AG04450 (cell line): ENCODE measurements around the gene NOXRED1. TPM values are rescaled to one million over a fixed set of nuclear protein-coding genes. Genes with fewer than 3 reads are reported as not detected.

Experiments used
- CTCF ChIA-PET: fragments of 300-600, 350-600 bp; formaldehyde crosslinking; extraction: SDS; loops from one replicate; lab custom pipeline; 2022; ENCODE audit warnings: antibody characterized with exemption, inconsistent platforms; lab: Charles Lee
- POLR2A ChIA-PET: fragments of 350-600 bp; formaldehyde crosslinking; extraction: SDS; loops from one replicate; lab custom pipeline; 2021; ENCODE audit warnings: antibody characterized with exemption, inconsistent platforms; lab: Yijun Ruan, JAX
- DNase-seq: peaks from one replicate; pipeline ENCODE4 v3.0.0-alpha.2; 2011; ENCODE audit warnings: low read depth, low spot score
- H3K27ac ChIP-seq: one replicate; pipeline ENCODE4 v1.5.1; 2012; ENCODE audit warnings: low read depth, low read length, control low read depth
- H3K27me3 ChIP-seq: one replicate; pipeline ENCODE4 v1.6.0; 2012; ENCODE audit warnings: low read length; ENCODE audit not compliant: control insufficient read depth, insufficient read depth
- H3K4me3 ChIP-seq: 2 replicates; pipeline ENCODE4 v1.5.1; 2011; ENCODE audit warnings: mild to moderate bottlenecking, low read depth, low read length, control low read depth
- H3K9me3 ChIP-seq: 2 replicates; pipeline ENCODE4 v1.5.1; 2012; ENCODE audit warnings: low read length; ENCODE audit not compliant: control insufficient read depth, insufficient read depth
- polyA minus RNA-seq: library from RNA; depleted of rRNA, polyadenylated mRNA; stranded (reverse); fragments of >200 nt; gene quantifications from 2 replicates; pipeline ENCODE4 v1.2.3, GENCODE V29; 2011; rRNA and poly(A)+ RNA removed
- polyA plus RNA-seq: library from polyadenylated mRNA; depleted of rRNA; stranded (reverse); fragments of >200 nt; gene quantifications from 2 replicates; pipeline ENCODE4 v1.2.3, GENCODE V29; 2011; rRNA removed
- TF ChIP-seq, protein P1 (sequence below): IDR thresholded peaks from 2 replicates; pipeline ENCODE4 v1.5.1; 2011; ENCODE audit warnings: low read depth, low read length, control low read depth, inconsistent platforms

The NOXRED1 gene, protein sequence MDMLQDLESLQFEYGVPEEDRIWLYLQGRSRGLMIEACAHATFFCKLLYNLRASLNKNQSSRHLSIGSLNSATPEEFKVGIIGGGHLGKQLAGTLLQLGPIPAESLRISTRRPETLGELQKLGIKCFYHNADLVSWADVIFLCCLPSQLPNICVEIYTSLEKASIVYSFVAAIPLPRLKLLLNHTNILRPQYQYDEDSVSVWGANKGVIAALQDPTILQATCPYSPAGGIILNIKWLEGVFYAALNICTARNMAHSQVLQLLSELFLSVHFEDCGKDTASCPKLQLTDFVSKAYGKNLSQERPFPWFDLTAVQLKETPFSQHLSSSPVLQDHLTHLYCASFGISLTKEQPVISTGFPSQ
- polyA plus RNA-seq (0.10 and 0.16 TPM in 2 replicates), polyA minus RNA-seq (0.23 and 0.35 TPM in 2 replicates)

DNA sequence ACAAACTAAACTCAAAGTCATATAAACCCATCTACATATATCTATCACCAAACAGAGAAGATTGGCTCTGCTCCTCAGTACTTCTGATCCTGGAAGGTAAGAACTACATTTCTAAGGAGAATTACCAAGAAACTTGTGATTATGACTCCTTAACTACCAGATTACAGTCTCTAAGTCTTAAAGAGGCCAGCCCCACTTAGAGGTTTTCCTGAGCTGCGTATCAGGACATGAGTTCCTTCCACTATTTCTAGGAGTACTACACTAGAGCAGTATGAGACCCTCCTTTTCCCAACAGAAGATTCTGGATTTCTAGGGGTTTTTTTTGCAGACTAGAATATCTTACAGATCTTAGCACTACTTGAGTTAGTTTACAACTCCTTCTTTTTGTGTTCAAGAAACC is at the start of gene NOXRED1:
TSS of gene NOXRED1 (minus strand) at position 101 of the 400 bp plus-strand sequence. CDS start 634 bp downstream, outside the sequence.
- peaks cover 8% of the 10 kb centered on the region for H3K9me3 ChIP-seq
- POLR2A ChIA-PET: no interaction called here
- H3K4me3 ChIP-seq: no peak within 1 kb of the TSS

DNA sequence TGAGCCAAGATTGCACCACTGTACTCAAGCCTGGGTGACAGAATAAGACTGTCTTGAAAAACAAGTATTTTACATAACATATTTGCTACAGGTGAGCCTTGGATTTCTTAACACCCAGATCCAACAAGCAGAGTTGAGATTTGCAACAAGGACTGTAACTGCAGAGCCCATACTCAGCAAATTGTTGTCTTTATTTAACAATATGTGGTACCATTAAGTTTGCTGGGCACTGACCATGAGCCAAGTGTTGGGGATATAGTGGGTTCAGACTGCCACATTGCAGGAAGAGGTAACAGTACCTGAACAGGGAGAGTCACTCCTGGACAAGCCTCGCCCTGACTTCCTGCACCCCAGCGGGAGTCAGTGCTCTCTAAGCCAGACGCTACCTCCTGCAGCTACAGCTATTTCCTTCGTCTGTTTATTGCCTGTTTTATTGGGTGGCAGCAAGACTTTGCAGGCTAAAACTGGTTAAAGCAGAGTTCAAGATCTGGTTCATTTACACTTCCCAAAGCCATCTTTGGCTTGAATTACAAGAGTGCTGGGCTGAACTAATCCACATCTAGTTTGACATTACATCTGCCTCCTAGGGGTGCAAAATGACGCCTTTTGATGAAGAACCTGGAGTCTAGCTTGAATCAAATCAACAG is 47.0 kb upstream of the NOXRED1 start:
- no peak overlapping the region for H3K4me3 ChIP-seq
- no peak overlapping the region for H3K27ac ChIP-seq
- TF ChIP-seq, protein P1, sequence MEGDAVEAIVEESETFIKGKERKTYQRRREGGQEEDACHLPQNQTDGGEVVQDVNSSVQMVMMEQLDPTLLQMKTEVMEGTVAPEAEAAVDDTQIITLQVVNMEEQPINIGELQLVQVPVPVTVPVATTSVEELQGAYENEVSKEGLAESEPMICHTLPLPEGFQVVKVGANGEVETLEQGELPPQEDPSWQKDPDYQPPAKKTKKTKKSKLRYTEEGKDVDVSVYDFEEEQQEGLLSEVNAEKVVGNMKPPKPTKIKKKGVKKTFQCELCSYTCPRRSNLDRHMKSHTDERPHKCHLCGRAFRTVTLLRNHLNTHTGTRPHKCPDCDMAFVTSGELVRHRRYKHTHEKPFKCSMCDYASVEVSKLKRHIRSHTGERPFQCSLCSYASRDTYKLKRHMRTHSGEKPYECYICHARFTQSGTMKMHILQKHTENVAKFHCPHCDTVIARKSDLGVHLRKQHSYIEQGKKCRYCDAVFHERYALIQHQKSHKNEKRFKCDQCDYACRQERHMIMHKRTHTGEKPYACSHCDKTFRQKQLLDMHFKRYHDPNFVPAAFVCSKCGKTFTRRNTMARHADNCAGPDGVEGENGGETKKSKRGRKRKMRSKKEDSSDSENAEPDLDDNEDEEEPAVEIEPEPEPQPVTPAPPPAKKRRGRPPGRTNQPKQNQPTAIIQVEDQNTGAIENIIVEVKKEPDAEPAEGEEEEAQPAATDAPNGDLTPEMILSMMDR: no peak
- no peak for DNase-seq
- H3K9me3 ChIP-seq: no peaks in the 10 kb centered on the region
- peaks cover 18% of the 10 kb centered on the region for H3K27me3 ChIP-seq
- ChIA-PET POLR2A (no interaction called here), CTCF (interaction anchor here (0.5 kb wide), 1 partner anchor 237 kb away, joined by 4 read pairs; no protein-coding TSS in a partner anchor)

More for the DNA sequence above, at the start of gene NOXRED1:
- no peaks in the 10 kb centered on the region for H3K27me3 ChIP-seq
- CTCF ChIA-PET: no interaction called here
- TF ChIP-seq, protein P1: no peak
- DNase-seq: no peak
- H3K27ac ChIP-seq: no peak within 1 kb of the TSS

DNA sequence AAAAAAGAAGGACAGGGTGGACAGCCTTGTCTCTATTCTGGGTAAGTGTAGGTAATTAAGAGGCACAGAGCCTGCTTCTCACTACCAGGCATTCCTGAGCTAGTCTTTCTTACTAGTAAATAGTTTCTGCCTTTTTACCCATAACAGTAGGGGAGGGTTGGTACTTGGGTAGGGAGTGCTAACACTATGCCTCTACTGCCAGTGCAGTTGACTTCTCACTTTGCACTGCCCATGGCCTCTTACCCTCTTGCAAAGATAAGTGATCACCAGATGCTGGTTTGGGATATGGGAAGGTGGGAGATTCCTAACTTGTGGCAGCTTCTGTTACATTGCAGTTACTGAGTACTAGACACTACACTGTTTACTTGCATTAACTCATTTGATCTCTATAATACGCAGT is 46.2 kb upstream of the NOXRED1 start:
- Histone ChIP-seq H3K9me3 (no peaks in the 10 kb centered on the region), H3K27ac (no peak overlapping the region), H3K4me3 (no peak overlapping the region), H3K27me3 (peaks cover 11% of the 10 kb centered on the region)
- POLR2A ChIA-PET: no interaction called here
- DNase-seq: no peak
- CTCF ChIA-PET: interaction anchor here (0.5 to 1.1 kb wide), 4 partner anchors 10 to 238 kb away, joined by 3 to 5 read pairs (median 4); no protein-coding TSS in a partner anchor
- TF ChIP-seq, protein P1: no peak

DNA sequence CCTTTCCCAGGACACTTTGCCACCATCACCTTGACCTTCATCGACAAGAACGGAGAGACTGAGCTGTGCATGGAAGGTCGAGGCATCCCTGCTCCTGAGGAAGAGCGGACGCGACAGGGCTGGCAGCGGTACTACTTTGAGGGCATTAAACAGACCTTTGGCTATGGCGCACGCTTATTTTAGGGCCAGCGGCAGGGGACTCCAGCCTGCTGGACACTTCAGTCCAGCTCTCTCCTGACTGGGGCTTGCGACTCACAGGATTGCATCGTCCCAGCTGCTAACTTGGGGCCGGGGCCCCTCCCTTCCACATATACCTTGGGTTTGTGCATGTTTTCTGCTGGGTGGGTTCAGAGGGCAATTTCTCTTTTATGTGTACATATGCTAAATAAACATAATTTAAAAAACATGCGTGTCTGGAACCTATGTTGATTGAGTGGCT is 45.8 kb upstream of the NOXRED1 start:
- Histone ChIP-seq H3K27me3 (peaks cover 9% of the 10 kb centered on the region), H3K9me3 (no peaks in the 10 kb centered on the region), H3K4me3 (no peak overlapping the region), H3K27ac (no peak overlapping the region)
- no peak for DNase-seq
- CTCF ChIA-PET: interaction anchor here (0.9 to 1.1 kb wide), 3 partner anchors 9 to 81 kb away, joined by 3 to 5 read pairs (median 3); no protein-coding TSS in a partner anchor
- POLR2A ChIA-PET: no interaction called here
- TF ChIP-seq, protein P1: no peak
